ENCODE data around the gene DDA1.
A peak's percentile ranks its signal among the peaks of the same experiment; 100 is the strongest.
"Not testable (repeated sequence)": the region's sequence is repeated elsewhere in the genome, so short reads cannot be mapped to it uniquely, and the experiment has no call there.

Gene DDA1

DNA sequence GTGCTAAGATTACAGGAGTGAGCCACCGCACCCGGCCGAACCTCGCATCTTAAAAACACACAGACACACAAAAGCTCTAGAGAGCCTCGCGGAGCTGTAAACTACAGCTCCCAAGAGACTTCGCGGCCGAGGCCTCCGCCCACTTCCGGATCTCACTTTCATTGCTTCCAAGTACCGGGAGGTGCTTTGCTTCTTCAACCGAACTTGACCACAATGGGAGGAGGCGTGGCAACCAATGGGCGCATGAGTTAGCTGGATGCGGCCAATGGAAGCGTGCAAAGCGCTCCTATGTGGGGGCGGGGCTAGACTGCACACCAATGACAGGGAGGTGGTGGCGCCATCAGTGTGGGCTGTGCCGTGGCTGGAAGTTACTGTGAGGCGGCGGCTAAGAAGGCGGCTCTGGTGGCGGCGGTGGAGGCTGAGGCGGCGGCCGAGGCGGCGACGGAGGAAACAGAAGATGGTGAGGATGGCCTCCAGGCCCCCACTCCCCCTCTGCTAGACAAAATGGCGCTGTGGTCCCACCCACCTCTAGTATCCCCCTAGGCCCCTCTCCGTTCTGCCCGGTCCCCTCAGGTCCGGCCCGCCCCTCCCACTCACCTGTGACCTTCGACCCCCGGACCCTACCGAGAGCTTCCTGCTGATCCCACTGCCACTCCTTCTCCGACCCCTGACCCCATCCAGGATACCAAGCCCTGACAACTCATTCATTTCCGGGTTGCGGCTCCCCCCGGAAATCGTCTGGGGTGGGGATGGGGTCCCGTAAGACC is at the start of gene DDA1:
TSS of gene DDA1 (plus strand) at position 366 of the 767 bp plus-strand sequence. CDS start at position 458, 92 bp downstream.
- DNase-seq (ENCODE audit: low read depth in 2 of 2) = peak; percentile 98 to 99

DNA sequence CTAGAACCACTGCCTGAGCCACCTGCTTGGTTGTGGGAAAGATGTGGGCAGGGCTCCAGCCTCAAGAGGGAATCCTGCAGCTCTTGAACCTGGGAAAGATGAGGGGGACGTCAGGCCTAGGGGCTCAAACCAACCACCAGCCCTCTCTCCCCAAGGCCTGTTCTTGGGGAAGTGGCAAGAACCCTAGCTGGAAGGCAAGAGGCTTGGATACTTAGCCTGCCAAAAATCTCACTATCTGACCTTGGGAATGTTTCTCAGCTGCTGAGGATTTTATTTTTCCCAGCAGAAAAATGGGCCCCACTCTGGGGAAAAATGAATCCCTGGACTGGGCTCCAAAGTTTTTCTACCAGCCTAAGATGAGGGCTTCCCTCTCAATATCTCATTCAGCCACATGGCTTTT is 49.4 kb upstream of the DDA1 start:
- DNase-seq (ENCODE audit: low read depth in 2 of 2) = no peak

- peak; percentile 78 to 79 for DNase-seq (ENCODE audit: low read depth in 2 of 2)
Measured at GRCh38 chr19:17260842-17261325, 48.5 kb upstream of the DDA1 start.

DNA sequence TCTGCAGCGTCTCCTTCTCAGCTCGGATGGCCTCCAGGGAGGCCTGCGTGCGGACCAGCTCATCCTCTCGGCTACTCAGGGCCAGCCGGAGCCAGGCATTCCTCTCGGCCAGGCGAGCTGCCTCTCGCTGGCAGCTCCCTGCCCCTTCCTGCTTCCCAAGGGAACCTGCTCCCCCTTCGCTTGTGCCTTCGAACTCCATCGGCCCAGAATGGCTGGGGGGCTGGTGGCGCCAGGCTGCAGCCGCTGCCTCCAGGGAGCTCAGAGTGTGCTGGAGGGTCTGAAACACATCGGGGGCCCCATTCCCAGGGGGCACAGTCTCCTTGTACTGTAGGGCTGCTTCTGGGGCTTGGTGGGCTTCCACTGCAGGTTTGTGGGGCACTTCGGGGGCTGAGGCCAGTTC is 46.8 kb upstream of the DDA1 start:
- DNase-seq (ENCODE audit: low read depth in 2 of 2) = no peak

GRCh38 chr19:17263712-17264640 is 45.4 kb upstream of the DDA1 start:
- no peak for DNase-seq (ENCODE audit: low read depth in 2 of 2)

GRCh38 chr19:17264641-17264979 is 44.8 kb upstream of the DDA1 start, which contains the start of gene USHBP1:
TSS of gene USHBP1 (minus strand) at chr19:17264745. CDS start at chr19:17264299, 446 bp downstream.
- DNase-seq (ENCODE audit: low read depth in 2 of 2) = no peak

DNA sequence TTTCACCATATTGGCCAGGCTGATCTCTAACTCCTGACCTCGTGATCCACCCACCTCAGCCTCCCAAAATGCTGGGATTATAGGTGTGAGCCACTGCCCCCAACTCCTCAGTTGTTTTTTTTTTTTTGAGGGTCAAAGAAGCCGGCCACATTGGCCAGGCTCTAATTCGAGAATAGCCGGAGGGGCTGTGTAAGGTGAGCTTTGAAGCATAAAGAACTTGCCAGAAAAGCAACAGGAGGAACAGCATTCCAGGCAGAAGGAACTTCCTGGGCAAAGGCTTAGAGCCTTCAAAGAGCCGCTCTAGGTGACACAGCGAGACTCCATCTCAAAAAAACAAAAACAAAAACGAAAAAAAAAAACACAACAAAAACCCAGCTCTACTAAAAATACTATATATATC is 43.3 kb upstream of the DDA1 start:
- no peak for DNase-seq (ENCODE audit: low read depth in 2 of 2)

GRCh38 chr19:17266589-17266974 is 42.8 kb upstream of the DDA1 start:
- DNase-seq (ENCODE audit: low read depth in 2 of 2) = no peak

DNA sequence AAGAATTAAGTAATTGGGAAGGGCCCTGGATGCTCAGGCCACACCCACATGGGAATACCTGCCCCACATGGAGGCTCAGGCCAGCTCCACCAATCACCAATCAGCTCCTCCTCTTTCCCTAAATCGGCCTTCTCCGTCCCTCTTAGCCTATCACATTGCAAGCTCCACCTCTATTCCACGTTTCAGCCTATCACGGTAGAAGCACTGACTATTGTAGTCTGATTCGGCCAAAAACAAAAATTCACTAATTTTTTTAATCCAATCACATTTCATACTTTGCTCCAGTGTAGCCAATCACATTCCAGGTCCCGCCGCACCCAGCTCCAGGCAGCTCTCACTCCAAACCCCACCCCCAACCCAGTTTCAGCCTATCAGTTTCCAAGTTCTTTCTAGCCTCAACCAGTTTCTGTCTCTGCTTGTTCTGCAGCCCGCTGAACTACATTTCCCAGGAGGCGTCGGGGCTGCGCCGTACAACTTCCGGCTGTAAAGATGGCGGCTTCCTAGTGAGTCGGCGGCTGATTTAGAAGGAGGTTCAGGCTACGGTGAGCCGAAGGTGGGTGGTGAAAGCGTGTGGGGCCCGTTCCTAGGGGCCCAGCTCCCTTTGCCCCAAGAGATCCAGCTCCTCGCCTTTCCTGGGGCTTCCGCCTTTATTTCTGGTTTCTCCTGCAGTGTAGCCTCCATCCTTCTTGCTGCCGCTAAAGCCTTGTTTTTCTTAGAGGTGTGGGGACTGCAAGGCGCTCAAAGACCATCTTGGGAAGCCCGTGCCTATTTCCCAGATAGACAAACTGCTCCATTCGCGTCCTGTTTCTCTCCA is 42.2 kb upstream of the DDA1 start, which contains the start of gene BABAM1:
TSS of gene BABAM1 (plus strand) at position 469 of the 814 bp plus-strand sequence. CDS start 1,364 bp downstream, outside the sequence.
- peak; percentile 91 to 93 for DNase-seq (ENCODE audit: low read depth in 2 of 2)

- no peak for DNase-seq (ENCODE audit: low read depth in 2 of 2)
Measured at GRCh38 chr19:17268754-17269153, 40.6 kb upstream of the DDA1 start.

- DNase-seq (ENCODE audit: low read depth in 2 of 2) = not testable (repeated sequence)
Measured at GRCh38 chr19:17274892-17275291, 34.5 kb upstream of the DDA1 start.

DNA sequence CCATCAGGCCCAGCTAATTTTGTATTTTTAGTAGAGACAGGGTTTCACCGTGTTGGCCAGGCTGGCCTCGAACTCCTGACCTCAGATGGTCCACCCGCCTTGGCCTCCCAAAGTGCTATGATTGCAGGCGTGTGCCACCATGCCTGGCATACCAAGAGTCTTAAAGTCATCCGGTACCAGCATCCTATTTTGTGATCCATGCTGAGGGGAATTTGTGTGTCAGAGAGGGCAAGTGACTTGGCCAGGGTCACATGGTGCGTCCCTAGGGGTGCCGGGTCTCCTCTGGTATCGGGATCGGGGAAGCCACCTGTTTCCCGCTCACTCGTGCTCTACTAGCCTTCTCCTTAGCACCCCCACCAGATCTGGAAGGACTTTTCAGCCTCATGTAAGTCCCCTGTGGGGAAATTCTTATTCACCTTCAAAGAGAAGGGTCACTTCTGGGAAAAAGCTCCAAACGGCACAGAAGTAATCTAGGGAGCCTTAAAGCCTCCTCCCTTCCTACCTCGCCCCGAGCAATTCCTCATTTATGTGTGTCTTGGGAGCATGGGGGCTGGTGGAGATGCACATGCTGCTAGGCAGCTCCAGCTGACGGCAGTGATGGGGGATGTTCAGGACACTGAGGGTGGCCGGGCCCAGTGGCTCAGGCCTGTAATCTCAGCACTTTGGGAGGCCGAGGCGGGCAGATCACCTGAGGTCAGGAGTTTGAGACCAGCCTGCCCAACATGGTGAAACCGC is 33.8 kb upstream of the DDA1 start:
- DNase-seq (ENCODE audit: low read depth in 2 of 2) = no peak

- DNase-seq (ENCODE audit: low read depth in 2 of 2) = no peak
Measured at GRCh38 chr19:17279436-17279835, 29.9 kb upstream of the DDA1 start.

- DNase-seq (ENCODE audit: low read depth in 2 of 2) = peak; percentile 31 to 58
Measured at GRCh38 chr19:17281391-17282304, 27.7 kb upstream of the DDA1 start, which contains the start of gene ANKLE1. TSS of gene ANKLE1 (plus strand) at chr19:17281901. CDS start at chr19:17281921, 20 bp downstream.

- DNase-seq (ENCODE audit: low read depth in 2 of 2) = peak; percentile 68 to 70
Measured at GRCh38 chr19:17282488-17283125, 26.8 kb upstream of the DDA1 start.

DNA sequence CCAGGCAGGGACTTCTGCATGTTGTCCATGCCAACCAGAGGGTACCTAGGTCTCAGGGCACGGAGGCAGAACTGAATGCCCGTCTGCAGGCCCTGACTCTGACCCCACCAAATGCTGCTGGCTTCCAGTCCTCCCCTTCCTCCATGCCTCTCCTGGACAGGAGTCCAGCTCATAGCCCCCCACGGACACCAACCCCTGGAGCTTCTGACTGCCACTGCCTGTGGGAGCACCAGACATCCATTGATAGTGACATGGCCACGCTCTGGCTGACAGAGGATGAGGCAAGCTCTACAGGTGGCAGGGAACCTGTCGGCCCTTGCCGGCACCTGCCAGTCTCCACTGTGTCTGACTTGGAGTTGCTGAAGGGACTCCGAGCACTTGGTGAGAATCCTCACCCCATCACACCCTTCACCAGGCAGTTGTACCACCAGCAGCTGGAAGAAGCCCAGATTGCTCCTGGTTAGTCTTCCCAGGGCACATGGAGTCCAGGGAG is 25.8 kb upstream of the DDA1 start:
- no peak for DNase-seq (ENCODE audit: low read depth in 2 of 2)

- no peak for DNase-seq (ENCODE audit: low read depth in 2 of 2)
Measured at GRCh38 chr19:17285415-17286135, 23.8 kb upstream of the DDA1 start.

- DNase-seq (ENCODE audit: low read depth in 2 of 2) = no peak
Measured at GRCh38 chr19:17286263-17286662, 23.1 kb upstream of the DDA1 start.
